HCT116 (cell line): ENCODE results near the gene ABI1. TPM values are rescaled to one million over a fixed set of nuclear protein-coding genes. Genes with fewer than 3 reads are reported as not detected.

Experiments used
- ATAC-seq: fragments of 200-7000 bp; cut with Tn5 transposase; 2 replicates; pipeline ENCODE4 v1.9.1; 2020; ENCODE audit warnings: mild to moderate bottlenecking, moderate library complexity
- BruUV-seq: library from RNA; stranded (reverse); fragments of 400-500 nt; replicated peaks from 2 replicates; lab custom pipeline; 2021; lab: Mats Ljungman, UMichigan
- CTCF ChIA-PET: fragments of 300-600 bp; sonication (Branson Sonifier 250); formaldehyde crosslinking; loops from one replicate; lab custom pipeline; 2021; ENCODE audit warnings: antibody characterized with exemption; lab: Charles Lee
- POLR2A ChIA-PET: fragments of 300-600, 350-600 bp; sonication (Branson Sonifier 250); formaldehyde crosslinking; loops from one replicate; lab custom pipeline; 2021; ENCODE audit warnings: antibody characterized with exemption; lab: Charles Lee
- RAD21 ChIA-PET, 2 experiments: fragments of 300-600 bp; sonication (Branson Sonifier 250); formaldehyde crosslinking; loops; one replicate each; lab custom pipeline; 2023; ENCODE audit warnings: low total read pairs in 2 of 2; ENCODE audit not compliant: uncharacterized antibody in 2 of 2, unreplicated experiment in 2 of 2, low non-redundant PET in 1 of 2; lab: Charles Lee
- DNase-seq: peaks from one replicate; pipeline ENCODE4 v3.0.0-alpha.2; 2010; ENCODE audit warnings: low read depth, low spot score
- H2AFZ ChIP-seq: fragments of 200-600 bp; shearing (Covaris generic), sonication (generic); 2 replicates; pipeline ENCODE4 v1.6.1; 2017; ENCODE audit warnings: low read depth, mixed run types, mixed read lengths, antibody characterized with exemption, low read length; ENCODE audit not compliant: poor library complexity, severe bottlenecking
- H3K27ac ChIP-seq: 2 replicates; pipeline ENCODE4 v1.5.1; 2012; ENCODE audit warnings: low read depth, low read length
- H3K27me3 ChIP-seq: fragments of 200-600 bp; sonication (generic); 2 replicates; pipeline ENCODE4 v1.6.1; 2016; ENCODE audit warnings: mixed run types, low read length, mixed read lengths; ENCODE audit not compliant: insufficient read depth
- H3K36me3 ChIP-seq, 2 experiments: fragments of 200-500 bp in 1 of 2; fragments of 200-600 bp in 1 of 2; sonication (Bioruptor generic) in 1 of 2; sonication (generic) in 1 of 2; 2 replicates each; pipeline versions ENCODE4 v1.5.1 to v1.6.1; 2014 to 2016; ENCODE audit warnings: low read length in 2 of 2, inconsistent platforms in 1 of 2, mixed read lengths in 1 of 2, mixed run types in 1 of 2; ENCODE audit not compliant: insufficient read depth in 2 of 2, control insufficient read depth in 1 of 2
- H3K4me1 ChIP-seq, 2 experiments: fragments of 200-600 bp in 1 of 2; sonication (generic) in 1 of 2; 2 replicates each; pipeline versions ENCODE4 v1.5.1 to v1.6.1; 2012 to 2017; ENCODE audit warnings: low read length in 2 of 2, inconsistent platforms in 1 of 2, mild to moderate bottlenecking in 1 of 2, mixed read lengths in 1 of 2, mixed run types in 1 of 2, moderate library complexity in 1 of 2; ENCODE audit not compliant: insufficient read depth in 2 of 2, control insufficient read depth in 1 of 2
- H3K4me2 ChIP-seq: fragments of 200-600 bp; sonication (generic); 2 replicates; pipeline ENCODE4 v1.6.1; 2017; ENCODE audit warnings: mixed run types, low read length, mixed read lengths
- H3K4me3 ChIP-seq, 2 experiments: fragments of 200-600 bp in 1 of 2; sonication (generic) in 1 of 2; replicated peaks in 1 of 2; 2 replicates each; pipeline ENCODE4 v1.5.1; 2011 to 2016; ENCODE audit warnings: low read length in 2 of 2, control low read depth in 1 of 2, low read depth in 1 of 2, mild to moderate bottlenecking in 1 of 2, mixed read lengths in 1 of 2, mixed run types in 1 of 2
- H3K79me2 ChIP-seq: fragments of 200-600 bp; sonication (generic); 2 replicates; pipeline ENCODE4 v1.6.1; 2017; ENCODE audit warnings: mild to moderate bottlenecking, mixed run types, low read length, moderate library complexity, mixed read lengths; ENCODE audit not compliant: insufficient read depth
- H3K9ac ChIP-seq: fragments of 200-600 bp; sonication (generic); 2 replicates; pipeline ENCODE4 v1.6.1; 2016; ENCODE audit warnings: low read length, mixed read lengths
- H3K9me2 ChIP-seq: fragments of 200-600 bp; sonication (generic), shearing (Covaris generic); 2 replicates; pipeline ENCODE4 v1.6.1; 2017; ENCODE audit warnings: mixed run types, mild to moderate bottlenecking, moderate library complexity; ENCODE audit not compliant: insufficient read depth
- H3K9me3 ChIP-seq, 2 experiments: fragments of 200-500 bp in 1 of 2; fragments of 200-600 bp in 1 of 2; sonication (Bioruptor generic) in 1 of 2; sonication (generic) in 1 of 2; 2 replicates each; pipeline ENCODE4 v1.6.1; 2014 to 2017; ENCODE audit warnings: low read length in 2 of 2, mixed read lengths in 2 of 2, inconsistent platforms in 1 of 2, low read depth in 1 of 2, mild to moderate bottlenecking in 1 of 2, mixed run types in 1 of 2, moderate library complexity in 1 of 2; ENCODE audit not compliant: control insufficient read depth in 1 of 2, insufficient read depth in 1 of 2
- H4K20me1 ChIP-seq: fragments of 200-600 bp; sonication (generic), shearing (Covaris generic); 2 replicates; pipeline ENCODE4 v1.6.1; 2017; ENCODE audit warnings: mixed run types, mild to moderate bottlenecking, moderate library complexity; ENCODE audit not compliant: insufficient read depth
- CBX3 ChIP-seq: IDR thresholded peaks from 2 replicates; pipeline ENCODE4 v1.6.1; 2012; ENCODE audit warnings: low read depth
- EGR1 ChIP-seq: IDR thresholded peaks from 2 replicates; pipeline ENCODE4 v1.6.1; 2012; ENCODE audit warnings: low read depth
- ELF1 ChIP-seq: IDR thresholded peaks from 2 replicates; pipeline ENCODE4 v1.6.1; 2012; ENCODE audit warnings: low read depth, borderline replicate concordance
- EZH2phosphoT487 ChIP-seq: fragments of 200-600 bp; IDR thresholded peaks from 2 replicates; pipeline ENCODE4 v1.6.1; 2018; ENCODE audit warnings: antibody characterized with exemption, borderline replicate concordance
- FOSL1 ChIP-seq: IDR thresholded peaks from 2 replicates; pipeline ENCODE4 v1.6.1; 2012; ENCODE audit warnings: low read depth
- JUND ChIP-seq: IDR thresholded peaks from 2 replicates; pipeline ENCODE4 v1.6.1; 2012
- RAD21 ChIP-seq: IDR thresholded peaks from 2 replicates; pipeline ENCODE4 v1.6.1; 2012; ENCODE audit warnings: low read depth, mild to moderate bottlenecking
- SIN3A ChIP-seq: IDR thresholded peaks from 2 replicates; pipeline ENCODE4 v1.6.1; 2012; ENCODE audit warnings: low read depth
- SP1 ChIP-seq: IDR thresholded peaks from 2 replicates; pipeline ENCODE4 v1.6.1; 2012; ENCODE audit warnings: low read depth
- SRF ChIP-seq: IDR thresholded peaks from 2 replicates; pipeline ENCODE4 v1.6.1; 2012; ENCODE audit warnings: low read depth
- TCF7L2 ChIP-seq: IDR thresholded peaks from 2 replicates; pipeline ENCODE4 v1.7.0; 2011; ENCODE audit warnings: borderline replicate concordance, inconsistent platforms; ENCODE audit not compliant: insufficient read depth, insufficient read length; ENCODE audit errors: extremely low read depth
- YY1 ChIP-seq: IDR thresholded peaks from 2 replicates; pipeline ENCODE4 v1.6.1; 2011; ENCODE audit warnings: low read length, low read depth, moderate library complexity, mild to moderate bottlenecking; ENCODE audit not compliant: insufficient replicate concordance; ENCODE audit errors: extremely low read depth
- ZFX ChIP-seq: fragments of 450-650 bp; IDR thresholded peaks from 2 replicates; pipeline ENCODE4 v1.6.1; 2017
- ZNF274 ChIP-seq: fragments of 200-500 bp; sonication (Bioruptor generic); IDR thresholded peaks from 2 replicates; pipeline ENCODE4 v1.6.1; 2014; ENCODE audit warnings: mild to moderate bottlenecking, low read depth, low read length, inconsistent platforms
- intact Hi-C: fragments of 100-400 bp; cut with micrococcal nuclease; formaldehyde crosslinking; loops from 2 replicates; pipeline ENCODE4 v1.10.0; 2022
- total RNA-seq: library from RNA; stranded (reverse); gene quantifications from one replicate; pipeline ENCODE4 v1.2.1, GENCODE V29; 2021; ENCODE audit not compliant: unreplicated experiment
- TF ChIP-seq, protein P1 (sequence below), 3 experiments: fragments of 200-600 bp in 1 of 3; sonication (generic) in 1 of 3; IDR thresholded peaks in 2 of 3; conservative IDR thresholded peaks in 1 of 3; 2 replicates each; pipeline ENCODE4 v1.5.1; 2012 to 2017; ENCODE audit warnings: low read depth in 2 of 3, low read length in 2 of 3, antibody characterized with exemption in 1 of 3, borderline replicate concordance in 1 of 3, control low read depth in 1 of 3, mild to moderate bottlenecking in 1 of 3, mixed read lengths in 1 of 3, mixed run types in 1 of 3, moderate library complexity in 1 of 3; ENCODE audit not compliant: insufficient read depth in 1 of 3
- TF ChIP-seq, protein P2 (sequence below): IDR thresholded peaks from 2 replicates; pipeline ENCODE4 v1.6.1; 2012; ENCODE audit warnings: low read depth
- TF ChIP-seq, protein P3 (sequence below): IDR thresholded peaks from 2 replicates; pipeline ENCODE4 v1.6.1; 2011; ENCODE audit warnings: mild to moderate bottlenecking, low read length, moderate library complexity; ENCODE audit not compliant: insufficient replicate concordance; ENCODE audit errors: extremely low read depth
- TF ChIP-seq, protein P4 (sequence below): IDR thresholded peaks from 2 replicates; pipeline ENCODE4 v1.6.1; 2012

Gene ABI1
- total RNA-seq, 1 experiment from 2014 or later: 34.8 TPM

DNA sequence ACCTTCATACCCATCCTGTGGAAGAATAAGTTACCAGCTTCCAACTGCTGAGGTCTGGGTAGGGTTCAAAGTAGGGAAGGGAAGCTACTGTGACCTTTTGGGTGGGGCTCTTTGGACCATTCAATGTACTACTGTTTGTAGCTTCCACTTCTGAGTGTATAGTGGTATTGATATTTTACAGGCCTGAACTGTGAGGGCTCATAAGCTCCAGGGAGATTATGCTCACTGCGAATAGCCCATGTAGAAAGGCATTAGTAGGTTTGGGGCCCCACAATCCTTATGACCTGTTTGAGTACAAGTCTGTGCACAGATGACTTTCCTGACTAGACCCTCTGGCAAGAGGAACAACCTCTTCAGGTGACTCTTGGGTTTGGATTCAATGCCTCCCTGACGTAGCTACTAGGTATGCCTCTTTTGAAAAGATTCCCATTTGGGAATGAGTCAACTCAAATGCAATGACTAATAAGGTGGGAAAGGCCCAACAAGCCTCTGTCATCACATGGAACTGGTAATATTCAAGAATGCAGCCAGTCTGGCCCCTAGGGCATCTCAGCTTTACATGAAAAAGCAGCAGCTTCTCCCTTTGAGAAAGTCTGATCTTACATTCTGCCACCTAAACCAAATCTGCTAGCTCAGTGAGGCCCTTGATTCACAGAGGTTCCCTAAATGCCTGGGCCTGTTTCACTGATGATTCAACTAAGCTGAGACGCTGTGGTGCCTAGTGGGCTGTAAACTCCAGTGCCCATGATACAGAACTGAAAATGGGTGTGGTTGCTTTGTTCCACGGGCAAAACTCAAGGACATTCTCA is 79.8 kb downstream of the ABI1 start:
- POLR2A ChIA-PET: interaction anchor here (1.8 kb wide), 1 partner anchor 26 kb away, joined by 4 read pairs; no protein-coding TSS in a partner anchor
- Histone ChIP-seq H3K9ac (peak overlapping the region; percentile 39), H3K79me2 (peaks cover 39% of the 10 kb centered on the region), H3K9me3 (no peaks in the 10 kb centered on the region), H3K27me3 (no peaks in the 10 kb centered on the region), H3K4me1 (peaks cover 23 to 30% of the 10 kb centered on the region in 2 experiments), H3K36me3 (no peaks in the 10 kb centered on the region), H3K9me2 (no peaks in the 10 kb centered on the region), H3K27ac (peak overlapping the region; percentile 51), H2AFZ (no peak overlapping the region), H4K20me1 (no peaks in the 10 kb centered on the region), H3K4me3 (peak overlapping the region in 1 of 2 experiments; percentile 21; a peak in 1 of 4 replicates), H3K4me2 (peak overlapping the region; percentile 71)
- ATAC-seq (peak; percentile 91), DNase-seq (peak; percentile 90)
- CTCF ChIA-PET: interaction anchor here (1.0 kb wide), 1 partner anchor 101 kb away, joined by 3 read pairs; no protein-coding TSS in a partner anchor
- RAD21 ChIA-PET: no interaction called here
- BruUV-seq: no TSS peak
- intact Hi-C loops: no loop called here
- TF ChIP-seq SP1: peak; percentile 80
- TF ChIP-seq YY1: no peak
- TF ChIP-seq RAD21: no peak
- TF ChIP-seq JUND: peak; percentile 89
- TF ChIP-seq, protein P1, sequence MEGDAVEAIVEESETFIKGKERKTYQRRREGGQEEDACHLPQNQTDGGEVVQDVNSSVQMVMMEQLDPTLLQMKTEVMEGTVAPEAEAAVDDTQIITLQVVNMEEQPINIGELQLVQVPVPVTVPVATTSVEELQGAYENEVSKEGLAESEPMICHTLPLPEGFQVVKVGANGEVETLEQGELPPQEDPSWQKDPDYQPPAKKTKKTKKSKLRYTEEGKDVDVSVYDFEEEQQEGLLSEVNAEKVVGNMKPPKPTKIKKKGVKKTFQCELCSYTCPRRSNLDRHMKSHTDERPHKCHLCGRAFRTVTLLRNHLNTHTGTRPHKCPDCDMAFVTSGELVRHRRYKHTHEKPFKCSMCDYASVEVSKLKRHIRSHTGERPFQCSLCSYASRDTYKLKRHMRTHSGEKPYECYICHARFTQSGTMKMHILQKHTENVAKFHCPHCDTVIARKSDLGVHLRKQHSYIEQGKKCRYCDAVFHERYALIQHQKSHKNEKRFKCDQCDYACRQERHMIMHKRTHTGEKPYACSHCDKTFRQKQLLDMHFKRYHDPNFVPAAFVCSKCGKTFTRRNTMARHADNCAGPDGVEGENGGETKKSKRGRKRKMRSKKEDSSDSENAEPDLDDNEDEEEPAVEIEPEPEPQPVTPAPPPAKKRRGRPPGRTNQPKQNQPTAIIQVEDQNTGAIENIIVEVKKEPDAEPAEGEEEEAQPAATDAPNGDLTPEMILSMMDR (IDR thresholded peaks at IDR 0.05 in 2 of 3, conservative IDR thresholded peaks at IDR 0.05 in 1 of 3; ENCODE audit: borderline replicate concordance in 1 of 3, insufficient read depth in 1 of 3, low read depth in 2 of 3, low read length in 2 of 3): no peak
- TF ChIP-seq ELF1: no peak
- TF ChIP-seq, protein P2, sequence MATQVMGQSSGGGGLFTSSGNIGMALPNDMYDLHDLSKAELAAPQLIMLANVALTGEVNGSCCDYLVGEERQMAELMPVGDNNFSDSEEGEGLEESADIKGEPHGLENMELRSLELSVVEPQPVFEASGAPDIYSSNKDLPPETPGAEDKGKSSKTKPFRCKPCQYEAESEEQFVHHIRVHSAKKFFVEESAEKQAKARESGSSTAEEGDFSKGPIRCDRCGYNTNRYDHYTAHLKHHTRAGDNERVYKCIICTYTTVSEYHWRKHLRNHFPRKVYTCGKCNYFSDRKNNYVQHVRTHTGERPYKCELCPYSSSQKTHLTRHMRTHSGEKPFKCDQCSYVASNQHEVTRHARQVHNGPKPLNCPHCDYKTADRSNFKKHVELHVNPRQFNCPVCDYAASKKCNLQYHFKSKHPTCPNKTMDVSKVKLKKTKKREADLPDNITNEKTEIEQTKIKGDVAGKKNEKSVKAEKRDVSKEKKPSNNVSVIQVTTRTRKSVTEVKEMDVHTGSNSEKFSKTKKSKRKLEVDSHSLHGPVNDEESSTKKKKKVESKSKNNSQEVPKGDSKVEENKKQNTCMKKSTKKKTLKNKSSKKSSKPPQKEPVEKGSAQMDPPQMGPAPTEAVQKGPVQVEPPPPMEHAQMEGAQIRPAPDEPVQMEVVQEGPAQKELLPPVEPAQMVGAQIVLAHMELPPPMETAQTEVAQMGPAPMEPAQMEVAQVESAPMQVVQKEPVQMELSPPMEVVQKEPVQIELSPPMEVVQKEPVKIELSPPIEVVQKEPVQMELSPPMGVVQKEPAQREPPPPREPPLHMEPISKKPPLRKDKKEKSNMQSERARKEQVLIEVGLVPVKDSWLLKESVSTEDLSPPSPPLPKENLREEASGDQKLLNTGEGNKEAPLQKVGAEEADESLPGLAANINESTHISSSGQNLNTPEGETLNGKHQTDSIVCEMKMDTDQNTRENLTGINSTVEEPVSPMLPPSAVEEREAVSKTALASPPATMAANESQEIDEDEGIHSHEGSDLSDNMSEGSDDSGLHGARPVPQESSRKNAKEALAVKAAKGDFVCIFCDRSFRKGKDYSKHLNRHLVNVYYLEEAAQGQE: no peak
- TF ChIP-seq, protein P3, sequence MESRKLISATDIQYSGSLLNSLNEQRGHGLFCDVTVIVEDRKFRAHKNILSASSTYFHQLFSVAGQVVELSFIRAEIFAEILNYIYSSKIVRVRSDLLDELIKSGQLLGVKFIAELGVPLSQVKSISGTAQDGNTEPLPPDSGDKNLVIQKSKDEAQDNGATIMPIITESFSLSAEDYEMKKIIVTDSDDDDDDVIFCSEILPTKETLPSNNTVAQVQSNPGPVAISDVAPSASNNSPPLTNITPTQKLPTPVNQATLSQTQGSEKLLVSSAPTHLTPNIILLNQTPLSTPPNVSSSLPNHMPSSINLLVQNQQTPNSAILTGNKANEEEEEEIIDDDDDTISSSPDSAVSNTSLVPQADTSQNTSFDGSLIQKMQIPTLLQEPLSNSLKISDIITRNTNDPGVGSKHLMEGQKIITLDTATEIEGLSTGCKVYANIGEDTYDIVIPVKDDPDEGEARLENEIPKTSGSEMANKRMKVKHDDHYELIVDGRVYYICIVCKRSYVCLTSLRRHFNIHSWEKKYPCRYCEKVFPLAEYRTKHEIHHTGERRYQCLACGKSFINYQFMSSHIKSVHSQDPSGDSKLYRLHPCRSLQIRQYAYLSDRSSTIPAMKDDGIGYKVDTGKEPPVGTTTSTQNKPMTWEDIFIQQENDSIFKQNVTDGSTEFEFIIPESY: no peak
- peak; percentile 70 for TF ChIP-seq SIN3A
- TF ChIP-seq FOSL1: peak; percentile 91
- no peak for TF ChIP-seq ZFX
- peak; percentile 94 for TF ChIP-seq CBX3
- TF ChIP-seq, protein P4, sequence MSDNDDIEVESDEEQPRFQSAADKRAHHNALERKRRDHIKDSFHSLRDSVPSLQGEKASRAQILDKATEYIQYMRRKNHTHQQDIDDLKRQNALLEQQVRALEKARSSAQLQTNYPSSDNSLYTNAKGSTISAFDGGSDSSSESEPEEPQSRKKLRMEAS: peak; percentile 65; the same call in 1 of the 2 replicates
- no peak for TF ChIP-seq ZNF274
- TF ChIP-seq TCF7L2: no peak
- TF ChIP-seq EGR1: no peak
- TF ChIP-seq EZH2phosphoT487: no peak
- TF ChIP-seq SRF: peak; percentile 69
